Natural killer cell treated with Interleukin-12 subunit alpha and Interleukin-12 subunit beta and Interleukin-15 and Interleukin-18, amount 100 ng/mL, for 72 hours (primary cell): ENCODE data around the gene NFYC. TPM values are rescaled to one million over a fixed set of nuclear protein-coding genes. Genes with fewer than 3 reads are reported as not detected.
A peak's percentile ranks its signal among the peaks of the same experiment; 100 is the strongest.
"Not testable (repeated sequence)": the region's sequence is repeated elsewhere in the genome, so short reads cannot be mapped to it uniquely, and the experiment has no call there.

Experiments
- ATAC-seq, 2 donors: fragments of 150-1000 bp; cut with Tn5 transposase in 1 of 2; sonication (Bioruptor Pico), chemical (Tn5 transposase) in 1 of 2; 2 replicates each; pipeline ENCODE4 v1.10.0; 2021
- DNase-seq: peaks from one replicate; pipeline ENCODE4 v3.0.0; 2022; ENCODE audit warnings: low spot score
- H3K27ac Mint-ChIP-seq, 2 donors: 1 replicate in 1 of 2; 2 replicates in 1 of 2; pipeline ENCODE4 v1.8.0; 2022; ENCODE audit warnings: mixed read lengths in 2 of 2, mild to moderate bottlenecking in 1 of 2, moderate library complexity in 1 of 2
- H3K27me3 Mint-ChIP-seq, 2 donors: 1 replicate in 1 of 2; 2 replicates in 1 of 2; pipeline ENCODE4 v1.8.0; 2022; ENCODE audit warnings: mixed read lengths in 2 of 2
- H3K36me3 Mint-ChIP-seq: one replicate; pipeline ENCODE4 v1.8.0; 2022; ENCODE audit warnings: mixed read lengths
- H3K4me1 Mint-ChIP-seq, 2 donors: 1 replicate in 1 of 2; 2 replicates in 1 of 2; pipeline ENCODE4 v1.8.0; 2022; ENCODE audit warnings: low read depth in 2 of 2, mixed read lengths in 2 of 2, mild to moderate bottlenecking in 1 of 2
- H3K4me3 Mint-ChIP-seq: one replicate; pipeline ENCODE4 v1.8.0; 2022; ENCODE audit warnings: mixed read lengths
- H3K9me3 Mint-ChIP-seq: 2 replicates; pipeline ENCODE4 v1.8.0; 2022; ENCODE audit warnings: mixed read lengths
- total RNA-seq, 2 donors: library from RNA; stranded (reverse); gene quantifications; one replicate each; pipeline ENCODE4 v1.2.3, GENCODE V29; 2022

NFYC gene
- total RNA-seq, 2 donors from 2014 or later = 56.7 to 80.3 TPM

GRCh38 chr1:40702810-40703209 is 11.3 kb downstream of the NFYC start:
- DNase-seq, ATAC-seq, H3K36me3 Mint-ChIP-seq, H3K9me3 Mint-ChIP-seq, H3K27me3 Mint-ChIP-seq, H3K4me3 Mint-ChIP-seq: not testable (repeated sequence)
- Mint-ChIP-seq H3K4me1 (peaks cover 27 to 28% of the 10 kb centered on the region in 2 donors), H3K27ac (peak overlapping the region in 1 of 2 donors; percentile 45)

GRCh38 chr1:40703316-40703715 is 11.8 kb downstream of the NFYC start:
- no peaks in the 10 kb centered on the region for H3K9me3 Mint-ChIP-seq
- no peak overlapping the region for H3K4me3 Mint-ChIP-seq
- H3K27me3 Mint-ChIP-seq = no peaks in the 10 kb centered on the region
- DNase-seq (no peak), ATAC-seq (no peak)
- H3K27ac Mint-ChIP-seq = no peak overlapping the region
- H3K36me3 Mint-ChIP-seq = no peaks in the 10 kb centered on the region
- H3K4me1 Mint-ChIP-seq = peaks cover 26 to 27% of the 10 kb centered on the region in 2 donors

GRCh38 chr1:40704817-40705733 is 13.6 kb downstream of the NFYC start:
- H3K4me1 Mint-ChIP-seq = peaks cover 27 to 31% of the 10 kb centered on the region in 2 donors
- no peak for ATAC-seq
- no peaks in the 10 kb centered on the region for H3K36me3 Mint-ChIP-seq
- H3K4me3 Mint-ChIP-seq = no peak overlapping the region
- no peak overlapping the region for H3K27ac Mint-ChIP-seq
- no peaks in the 10 kb centered on the region for H3K27me3 Mint-ChIP-seq
- DNase-seq = no peak
- H3K9me3 Mint-ChIP-seq = no peaks in the 10 kb centered on the region

- Mint-ChIP-seq H3K27ac (peak overlapping the region in 1 of 2 donors; percentile 48), H3K36me3 (no peaks in the 10 kb centered on the region), H3K9me3 (no peaks in the 10 kb centered on the region), H3K4me1 (peaks cover 37 to 38% of the 10 kb centered on the region in 2 donors), H3K4me3 (no peak overlapping the region), H3K27me3 (no peaks in the 10 kb centered on the region)
- ATAC-seq (no peak), DNase-seq (no peak)
These were observed 15.1 kb downstream of the NFYC start for GRCh38 chr1:40706626-40707025.

- Mint-ChIP-seq H3K36me3 (peaks cover 6% of the 10 kb centered on the region), H3K27me3 (no peaks in the 10 kb centered on the region), H3K27ac (peak overlapping the region; percentile 82 to 90), H3K4me1 (peaks cover 36 to 51% of the 10 kb centered on the region in 2 donors), H3K9me3 (no peaks in the 10 kb centered on the region), H3K4me3 (peak overlapping the region; percentile 90)
- no peak for DNase-seq
- ATAC-seq = peak; percentile 78 to 79
These were observed 17.2 kb downstream of the NFYC start for GRCh38 chr1:40708750-40709099.

GRCh38 chr1:40709100-40709801 is 17.7 kb downstream of the NFYC start:
- ATAC-seq = peak; percentile 95 to 96
- H3K27me3 Mint-ChIP-seq = no peaks in the 10 kb centered on the region
- peak overlapping the region; percentile 82 to 90 for H3K27ac Mint-ChIP-seq
- H3K4me1 Mint-ChIP-seq = peaks cover 36 to 53% of the 10 kb centered on the region in 2 donors
- H3K4me3 Mint-ChIP-seq = peak overlapping the region; percentile 90
- no peaks in the 10 kb centered on the region for H3K9me3 Mint-ChIP-seq
- H3K36me3 Mint-ChIP-seq = peaks cover 6% of the 10 kb centered on the region
- DNase-seq = peak; percentile 80

DNA sequence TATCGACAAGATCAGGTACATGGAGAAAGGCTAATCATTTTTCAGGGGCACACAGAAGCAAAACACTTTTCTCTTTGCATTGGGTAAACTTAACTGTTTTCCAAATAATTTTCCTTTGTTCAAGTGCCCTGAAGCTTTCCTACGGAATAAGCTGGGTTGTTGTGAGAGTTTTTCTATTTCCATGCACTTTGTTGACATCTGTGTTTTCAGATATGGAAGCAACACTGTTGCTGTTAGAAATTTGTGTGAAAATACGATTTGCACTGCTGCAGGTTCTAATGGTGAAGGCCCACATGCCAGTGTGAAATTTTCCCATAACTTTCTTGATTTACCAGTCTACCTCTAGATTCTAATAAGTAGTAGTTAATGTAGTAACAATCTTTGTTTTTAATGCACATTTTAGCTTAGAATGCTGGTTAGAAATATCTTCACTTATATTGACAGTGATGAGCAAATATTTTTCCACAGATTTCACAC is 18.3 kb downstream of the NFYC start:
- no peak for ATAC-seq
- no peak for DNase-seq
- H3K27me3 Mint-ChIP-seq = no peaks in the 10 kb centered on the region
- H3K27ac Mint-ChIP-seq = peak overlapping the region; percentile 82 to 90
- no peaks in the 10 kb centered on the region for H3K9me3 Mint-ChIP-seq
- H3K4me3 Mint-ChIP-seq = peak overlapping the region; percentile 90
- peaks cover 6% of the 10 kb centered on the region for H3K36me3 Mint-ChIP-seq
- H3K4me1 Mint-ChIP-seq = peaks cover 36 to 53% of the 10 kb centered on the region in 2 donors

- H3K27me3 Mint-ChIP-seq = no peaks in the 10 kb centered on the region
- H3K27ac Mint-ChIP-seq = peak overlapping the region; percentile 82 to 90
- ATAC-seq (no peak), DNase-seq (no peak)
- H3K9me3 Mint-ChIP-seq = no peaks in the 10 kb centered on the region
- peaks cover 36 to 53% of the 10 kb centered on the region in 2 donors for H3K4me1 Mint-ChIP-seq
- peak overlapping the region; percentile 90 for H3K4me3 Mint-ChIP-seq
- peaks cover 6% of the 10 kb centered on the region for H3K36me3 Mint-ChIP-seq
These were observed 19.2 kb downstream of the NFYC start for GRCh38 chr1:40710581-40711315.

DNA sequence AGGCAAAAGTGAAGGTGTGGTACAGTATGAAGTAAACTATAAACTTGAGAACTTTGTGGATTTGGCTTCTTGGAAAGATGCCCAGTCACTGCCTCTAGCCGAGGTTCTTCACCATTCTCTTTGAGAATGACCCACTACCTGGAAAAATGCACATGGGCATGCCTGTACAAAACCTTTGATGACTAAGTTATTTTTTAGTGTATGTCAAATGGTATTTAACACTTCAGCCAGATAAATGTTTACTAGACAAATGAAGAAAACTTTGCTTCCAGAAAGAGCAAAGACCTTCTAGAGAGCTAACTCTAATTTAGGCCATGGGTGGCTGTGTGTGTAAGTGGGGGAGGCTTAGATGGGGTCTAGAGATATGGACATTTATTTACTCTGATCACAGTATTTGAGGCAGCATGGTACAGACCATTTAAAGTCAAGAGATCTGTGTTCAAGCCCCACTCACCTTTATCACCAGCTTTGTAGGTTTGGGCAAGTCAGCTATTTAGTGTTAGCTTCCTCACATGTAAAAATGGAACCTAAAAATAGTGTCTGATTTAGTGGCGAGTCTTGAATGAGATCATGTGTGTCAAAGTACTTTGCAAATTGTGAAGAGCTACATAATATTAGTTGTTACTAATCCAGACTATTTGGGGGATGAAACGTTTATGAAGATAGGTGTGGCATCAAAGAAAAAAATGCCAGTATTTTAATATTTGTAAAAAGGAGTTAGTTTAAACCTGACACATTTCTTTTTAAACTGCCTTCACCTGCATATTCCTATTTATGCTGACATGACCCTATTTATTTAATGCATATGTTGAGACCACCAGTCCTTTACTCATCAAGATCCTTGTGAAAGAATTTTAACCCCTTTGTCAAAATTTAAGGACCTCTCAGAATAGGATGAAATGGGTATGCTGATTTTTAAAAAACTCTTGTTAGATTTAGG is 20.2 kb downstream of the NFYC start:
- H3K9me3 Mint-ChIP-seq = no peaks in the 10 kb centered on the region
- H3K4me1 Mint-ChIP-seq = peaks cover 44 to 61% of the 10 kb centered on the region in 2 donors
- H3K27ac Mint-ChIP-seq = peak overlapping the region; percentile 82 to 90
- H3K4me3 Mint-ChIP-seq = peak overlapping the region; percentile 90
- DNase-seq (no peak), ATAC-seq (peak in 1 of 2 donors; percentile 18)
- peaks cover 6% of the 10 kb centered on the region for H3K36me3 Mint-ChIP-seq
- H3K27me3 Mint-ChIP-seq = no peaks in the 10 kb centered on the region

- H3K4me3 Mint-ChIP-seq = peak overlapping the region; percentile 90
- no peaks in the 10 kb centered on the region for H3K27me3 Mint-ChIP-seq
- no peak for DNase-seq
- no peak for ATAC-seq
- H3K9me3 Mint-ChIP-seq = no peaks in the 10 kb centered on the region
- H3K27ac Mint-ChIP-seq = peak overlapping the region; percentile 82 to 90
- H3K4me1 Mint-ChIP-seq = peaks cover 46 to 64% of the 10 kb centered on the region in 2 donors
- peaks cover 6% of the 10 kb centered on the region for H3K36me3 Mint-ChIP-seq
These were observed 21.0 kb downstream of the NFYC start for GRCh38 chr1:40712405-40712944.

DNA sequence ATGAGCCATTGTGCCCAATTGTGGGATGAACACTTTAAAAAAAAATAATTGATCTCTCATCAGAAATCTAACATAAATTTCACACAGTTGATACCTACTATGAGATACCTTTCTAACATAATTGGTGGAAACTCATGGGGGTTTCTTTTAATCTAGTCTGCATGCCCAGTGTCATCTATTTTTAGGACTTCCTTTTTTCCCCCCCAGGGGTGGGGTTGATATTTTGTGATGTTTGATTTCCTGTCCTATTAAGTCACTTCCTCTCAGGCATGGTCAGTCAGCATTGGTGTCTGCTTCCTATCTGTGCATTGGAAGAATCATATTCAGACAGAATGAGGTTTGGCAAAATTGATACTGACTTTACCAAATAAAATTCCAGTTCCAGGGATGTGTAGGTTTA is 21.5 kb downstream of the NFYC start:
- H3K27me3 Mint-ChIP-seq = no peaks in the 10 kb centered on the region
- DNase-seq (peak; percentile 65), ATAC-seq (peak; percentile 61 to 71)
- peaks cover 6% of the 10 kb centered on the region for H3K36me3 Mint-ChIP-seq
- peak overlapping the region; percentile 82 to 90 for H3K27ac Mint-ChIP-seq
- no peaks in the 10 kb centered on the region for H3K9me3 Mint-ChIP-seq
- peaks cover 46 to 64% of the 10 kb centered on the region in 2 donors for H3K4me1 Mint-ChIP-seq
- peak overlapping the region; percentile 72 for H3K4me3 Mint-ChIP-seq

DNA sequence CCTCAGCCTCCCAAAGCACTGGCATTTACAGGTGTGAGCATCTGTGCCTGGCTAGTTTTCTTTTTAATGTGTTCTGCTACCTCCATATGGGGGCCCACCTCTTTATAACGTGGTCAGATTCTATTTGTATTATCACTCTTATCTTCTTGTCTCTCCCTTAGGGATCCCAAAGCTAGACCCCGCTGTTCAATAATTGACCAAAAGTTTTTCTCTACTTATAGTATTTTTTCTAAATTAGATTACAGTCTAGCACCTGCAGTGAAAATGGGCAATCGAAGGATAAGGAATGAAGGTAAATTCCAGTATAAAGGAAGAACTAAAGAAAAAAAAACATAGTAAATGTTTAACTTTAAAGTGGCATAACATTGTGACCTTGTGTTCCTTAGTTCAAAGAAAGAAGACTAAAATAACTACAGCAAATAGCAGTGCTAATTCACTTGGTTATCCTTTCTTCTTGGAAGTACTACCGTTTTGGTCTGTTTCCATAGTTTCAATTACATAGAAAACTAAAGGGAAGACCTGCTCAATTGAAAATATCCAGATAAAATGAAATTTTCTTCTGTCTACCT is 24.1 kb downstream of the NFYC start:
- DNase-seq (no peak), ATAC-seq (no peak)
- H3K36me3 Mint-ChIP-seq = peaks cover 6% of the 10 kb centered on the region
- H3K4me1 Mint-ChIP-seq = peaks cover 29 to 47% of the 10 kb centered on the region in 2 donors
- H3K9me3 Mint-ChIP-seq = no peaks in the 10 kb centered on the region
- H3K27ac Mint-ChIP-seq = no peak overlapping the region
- H3K4me3 Mint-ChIP-seq = no peak overlapping the region
- no peaks in the 10 kb centered on the region for H3K27me3 Mint-ChIP-seq
